Prostate gland (tissue), 2 donors: Measurements from ENCODE around the gene UNC5B. TPM values are rescaled to one million over a fixed set of nuclear protein-coding genes. Genes with fewer than 3 reads are reported as not detected.

Experiments used
- DNase-seq: peaks from one replicate; pipeline ENCODE4 v3.0.0-alpha.2; 2019; ENCODE audit warnings: low spot score
- H3K27ac ChIP-seq, 2 donors: fragments of 200-600 bp; sonication (generic); 2 replicates each; pipeline ENCODE4 v1.5.1; 2017 to 2019
- H3K27me3 ChIP-seq: fragments of 200-600 bp; sonication (generic); replicated peaks from 2 replicates; pipeline ENCODE4 v1.5.1; 2019; ENCODE audit not compliant: insufficient read depth
- H3K36me3 ChIP-seq, 2 donors: fragments of 200-600 bp; sonication (generic); 1 replicate in 1 of 2; 2 replicates in 1 of 2; pipeline versions ENCODE4 v1.5.1 to v1.8.1; 2017 to 2019
- H3K4me1 ChIP-seq: fragments of 200-600 bp; sonication (generic); replicated peaks from 2 replicates; pipeline ENCODE4 v1.5.1; 2019
- H3K4me3 ChIP-seq, 2 donors: fragments of 200-600 bp; sonication (generic); 2 replicates each; pipeline ENCODE4 v1.5.1; 2017 to 2019
- H3K9me3 ChIP-seq: fragments of 200-600 bp; sonication (generic); 2 replicates; pipeline ENCODE4 v1.5.1; 2017
- CTCF ChIP-seq, 4 experiments: fragments of 200-600 bp in 2 of 4; fragments of 450-650 bp in 2 of 4; sonication (generic) in 2 of 4; IDR thresholded peaks; 1 replicate in 3 of 4; 2 replicates in 1 of 4; pipeline ENCODE4 v1.5.1; 2016 to 2019; ENCODE audit warnings: antibody characterized with exemption in 4 of 4, mild to moderate bottlenecking in 2 of 4, moderate library complexity in 2 of 4
- POLR2A ChIP-seq: fragments of 450-650 bp; IDR thresholded peaks from one replicate; pipeline ENCODE4 v1.6.1; 2016; ENCODE audit warnings: antibody characterized with exemption, mild to moderate bottlenecking
- POLR2AphosphoS5 ChIP-seq: sonication (generic); formaldehyde crosslinking; IDR thresholded peaks from one replicate; pipeline ENCODE4 v1.6.1; 2017; ENCODE audit warnings: antibody characterized with exemption
- WGBS: methylation state at CpG from one replicate; pipeline ENCODE4 v1.1.5; 2018; 5-methylcytosine and 5-hydroxymethylcytosine counted together
- intact Hi-C: fragments of 100-400 bp; cut with DNase I; formaldehyde crosslinking; loops from one replicate; pipeline ENCODE4 v1.14.2; 2022
- total RNA-seq, 2 donors: library from RNA; depleted of rRNA; stranded (reverse); fragments of >200 nt; gene quantifications; one replicate each; pipeline ENCODE4 v1.1.0, GENCODE V29; 2016

Gene UNC5B
- total RNA-seq, 2 donors from 2014 or later: 12.8 to 58.4 TPM

GRCh38 chr10:71349406-71349805 lies 137.0 kb downstream of the UNC5B start:
- intact Hi-C loops: no loop called here
- 95% methylated on average over 7 of the region's 7 CpGs for WGBS
- DNase-seq: no peak
- TF ChIP-seq CTCF (IDR thresholded peaks at IDR 0.05) (no peak), POLR2AphosphoS5 (no peak), POLR2A (no peak)
- Histone ChIP-seq H3K36me3 (no peaks in the 10 kb centered on the region), H3K27me3 (no peaks in the 10 kb centered on the region), H3K4me3 (no peak overlapping the region), H3K9me3 (no peaks in the 10 kb centered on the region), H3K27ac (no peak overlapping the region), H3K4me1 (peaks cover 10% of the 10 kb centered on the region)

- peaks cover 10% of the 10 kb centered on the region for H3K4me1 ChIP-seq
- H3K9me3 ChIP-seq: no peaks in the 10 kb centered on the region
- no peak overlapping the region for H3K4me3 ChIP-seq
- DNase-seq: no peak
- no peaks in the 10 kb centered on the region for H3K27me3 ChIP-seq
- TF ChIP-seq POLR2A: no peak
- no peak for TF ChIP-seq CTCF (IDR thresholded peaks at IDR 0.05)
- TF ChIP-seq POLR2AphosphoS5: no peak
- 82% methylated on average over 6 of the region's 6 CpGs for WGBS
- intact Hi-C loops: no loop called here
- H3K27ac ChIP-seq: no peak overlapping the region
- no peaks in the 10 kb centered on the region for H3K36me3 ChIP-seq
Measured at GRCh38 chr10:71351087-71351486, 138.7 kb downstream of the UNC5B start.

- no peak overlapping the region for H3K4me3 ChIP-seq
- TF ChIP-seq CTCF (IDR thresholded peaks at IDR 0.05): no peak
- TF ChIP-seq POLR2AphosphoS5: peak; percentile 68
- H3K27me3 ChIP-seq: no peaks in the 10 kb centered on the region
- peaks cover 10% of the 10 kb centered on the region for H3K4me1 ChIP-seq
- peak; percentile 75 for DNase-seq
- no peaks in the 10 kb centered on the region for H3K36me3 ChIP-seq
- 66% methylated on average over 14 of the region's 14 CpGs for WGBS
- no peaks in the 10 kb centered on the region for H3K9me3 ChIP-seq
- no peak overlapping the region for H3K27ac ChIP-seq
- intact Hi-C loops: no loop called here
Measured at GRCh38 chr10:71351628-71352319, 139.4 kb downstream of the UNC5B start.

Other genes with a start within 250 kb of the UNC5B start
- 10 to 100 TPM in 1 of 2 donors, 1 to 10 TPM in 1; 4.6 to 12.7 TPM for gene SLC29A3, start 106.7 kb downstream of the UNC5B start, total RNA-seq
- 10 to 100 TPM in 1 of 2 donors, 1 to 10 TPM in 1; 3.9 to 74.8 TPM for gene CDH23, start 184.3 kb downstream of the UNC5B start, total RNA-seq